Hematopoietic multipotent progenitor cell treated with erythropoietin and hydrocortisone succinate and interleukin-3 and kit ligand, for 4 days (in vitro differentiated cells): ENCODE results near the gene COL4A1.
A peak's percentile ranks its signal among the peaks of the same experiment; 100 is the strongest.

Experiments
- DNase-seq: peaks from one replicate; pipeline ENCODE4 v3.0.0-alpha.2; 2015

The COL4A1 gene

DNA sequence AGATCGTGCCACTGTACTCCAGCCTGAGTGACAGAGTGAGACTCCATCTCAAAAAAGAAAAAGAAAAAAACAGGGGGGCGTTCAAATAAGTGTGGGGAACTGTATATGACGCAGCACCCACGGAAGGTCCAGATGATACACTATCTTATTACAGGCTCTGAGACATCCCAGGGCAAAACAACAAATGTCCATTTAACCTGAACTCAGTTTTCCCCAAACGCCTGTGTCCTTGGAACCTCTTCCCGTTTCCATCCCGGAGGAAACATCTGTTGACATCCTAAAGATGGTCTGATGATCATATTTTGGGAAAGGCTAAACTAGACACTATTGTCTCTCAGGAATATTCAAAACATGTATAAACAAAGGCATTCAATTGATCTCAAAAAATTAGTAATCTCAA is 72.4 kb downstream of the COL4A1 start:
- no peak for DNase-seq

- no peak for DNase-seq
Measured at GRCh38 chr13:110233951-110234280, 73.0 kb downstream of the COL4A1 start.

- no peak for DNase-seq
Measured at GRCh38 chr13:110233181-110233950, 73.6 kb downstream of the COL4A1 start.

DNA sequence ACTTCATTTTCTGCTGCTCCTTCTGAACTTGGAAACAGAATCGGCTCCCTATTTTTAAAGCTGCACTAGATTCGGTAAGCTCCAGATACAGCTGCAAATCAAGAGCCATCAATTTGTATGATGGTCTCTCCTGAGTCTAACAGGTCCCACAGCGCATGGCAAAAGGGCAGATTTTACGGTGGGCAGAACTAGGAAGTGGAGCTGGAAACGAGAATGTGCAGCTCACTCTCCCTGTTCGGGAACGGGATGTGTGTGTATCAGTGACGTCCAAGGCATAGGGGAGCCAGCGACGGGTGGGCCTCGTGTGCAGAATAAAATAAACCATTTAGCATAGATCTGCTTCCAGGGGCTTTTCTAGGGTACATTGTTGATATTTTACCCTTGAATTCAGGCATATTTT is 74.2 kb downstream of the COL4A1 start:
- DNase-seq: no peak

DNA sequence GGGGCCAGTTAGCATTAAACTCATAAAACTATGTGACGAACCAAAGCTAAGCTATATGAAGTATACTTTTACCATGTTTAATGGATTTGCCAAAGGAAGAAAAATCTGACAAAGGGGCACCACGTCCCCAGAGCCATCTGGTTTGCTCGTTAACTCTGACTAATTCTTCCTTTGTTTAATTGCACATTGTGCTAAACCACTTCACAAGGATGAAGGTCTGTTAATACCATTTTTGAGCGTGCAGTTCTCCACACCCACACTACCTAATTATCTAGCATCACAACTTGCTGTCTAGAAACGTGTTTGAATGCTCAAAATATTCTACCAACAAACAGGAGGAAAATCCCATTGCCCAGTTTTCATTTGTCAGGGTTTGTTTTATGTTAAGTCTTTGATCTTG is 74.8 kb downstream of the COL4A1 start:
- DNase-seq: no peak

GRCh38 chr13:110231348-110232047 is 75.5 kb downstream of the COL4A1 start:
- no peak for DNase-seq

- DNase-seq: no peak
Measured at GRCh38 chr13:110230661-110231347, 76.2 kb downstream of the COL4A1 start.

GRCh38 chr13:110229905-110230563 is 76.9 kb downstream of the COL4A1 start:
- DNase-seq: no peak

- no peak for DNase-seq
Measured at GRCh38 chr13:110228936-110229904, 77.7 kb downstream of the COL4A1 start.

DNA sequence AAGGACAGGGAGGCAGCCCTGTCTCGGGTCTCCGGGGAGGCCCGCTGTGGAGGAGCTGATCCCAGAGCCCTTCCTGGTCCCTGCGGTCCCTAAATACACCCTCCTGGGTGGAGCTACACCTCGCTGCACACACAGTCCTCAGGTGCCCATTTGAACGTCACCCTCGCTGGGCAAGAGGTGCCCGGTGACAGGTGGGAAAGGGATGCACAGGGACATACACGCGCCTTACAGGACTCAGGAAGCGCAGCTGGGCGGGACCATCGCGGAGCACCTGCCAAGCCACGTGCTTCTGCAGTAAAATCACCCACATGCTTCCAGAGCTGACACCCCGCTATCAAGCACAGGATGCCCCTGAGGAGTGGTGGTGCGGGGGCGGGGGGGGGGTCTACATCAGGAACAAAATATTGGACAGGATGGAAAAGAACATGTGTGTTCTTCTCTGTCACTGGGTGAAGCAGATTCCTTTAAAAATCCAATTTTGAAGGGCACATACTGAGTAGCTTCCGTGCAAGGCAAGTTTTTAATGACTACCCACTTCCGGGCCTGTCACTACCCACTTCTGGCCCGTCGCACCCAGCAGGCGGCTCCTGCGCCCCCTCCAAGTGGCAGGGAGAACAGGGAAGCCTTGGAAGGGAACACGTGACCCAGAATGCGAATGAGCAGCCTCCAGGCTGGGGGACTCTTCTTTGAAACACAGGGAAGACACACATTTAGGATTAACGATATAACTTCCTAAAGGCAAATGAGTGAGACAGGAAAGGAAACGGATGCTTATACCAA is 78.9 kb downstream of the COL4A1 start:
- no peak for DNase-seq

- DNase-seq: no peak
Measured at GRCh38 chr13:110227416-110227815, 79.5 kb downstream of the COL4A1 start.

GRCh38 chr13:110225609-110226574 is 81.1 kb downstream of the COL4A1 start:
- DNase-seq: peak; percentile 22

GRCh38 chr13:110225003-110225402 is 82.0 kb downstream of the COL4A1 start:
- no peak for DNase-seq

DNA sequence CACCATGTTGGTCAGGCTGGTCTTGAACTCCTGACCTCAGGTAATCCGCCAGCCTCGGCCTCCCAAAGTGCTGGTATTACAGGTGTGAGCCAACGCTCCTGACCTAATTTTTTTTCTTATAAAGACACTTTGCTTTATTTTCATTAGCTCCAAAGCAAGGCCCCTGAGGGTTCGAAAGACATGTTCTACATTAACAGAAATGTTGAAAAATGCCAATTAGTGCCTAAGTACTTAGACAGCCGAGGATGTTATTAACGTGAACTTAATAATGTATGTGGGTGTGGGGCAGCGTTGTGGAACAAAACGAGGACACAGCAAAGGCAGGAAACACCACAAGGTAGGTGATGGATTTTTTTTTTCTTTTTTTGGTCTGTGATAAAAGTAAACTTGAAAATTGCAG is 82.4 kb downstream of the COL4A1 start:
- no peak for DNase-seq

DNA sequence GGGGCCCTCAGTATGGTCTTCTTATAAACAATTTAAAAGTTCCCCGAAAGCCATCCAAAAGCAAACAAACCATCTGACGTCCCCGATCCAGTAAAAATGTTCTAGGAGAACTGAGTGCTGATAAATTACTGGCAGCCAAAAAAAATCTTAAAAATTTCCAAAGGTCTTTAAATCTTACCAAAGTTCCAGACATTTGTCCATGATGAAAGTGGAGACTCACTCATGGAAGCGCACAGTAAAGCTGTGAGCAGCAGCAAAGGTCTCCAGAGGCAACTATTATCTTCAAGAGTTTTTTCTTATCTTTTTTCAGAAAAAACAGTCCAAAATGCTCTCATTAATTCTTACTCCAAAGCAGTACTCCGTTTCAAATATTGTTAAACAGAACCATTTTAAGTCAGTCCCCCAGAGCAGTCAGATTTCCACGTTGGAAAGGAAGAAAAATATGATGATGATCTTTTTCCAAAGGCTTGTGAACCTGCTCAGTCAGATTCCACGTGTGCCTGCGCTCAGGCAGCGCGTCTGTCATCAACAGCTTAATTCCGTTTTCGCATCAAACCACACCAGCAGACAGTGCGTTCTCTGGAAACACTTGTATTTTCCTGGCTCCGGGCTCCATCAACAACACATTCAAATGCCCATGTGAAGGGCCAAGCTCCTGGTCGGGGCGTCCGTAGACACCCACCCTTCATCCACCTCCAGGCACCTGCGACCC is 85.4 kb downstream of the COL4A1 start:
- no peak for DNase-seq

DNA sequence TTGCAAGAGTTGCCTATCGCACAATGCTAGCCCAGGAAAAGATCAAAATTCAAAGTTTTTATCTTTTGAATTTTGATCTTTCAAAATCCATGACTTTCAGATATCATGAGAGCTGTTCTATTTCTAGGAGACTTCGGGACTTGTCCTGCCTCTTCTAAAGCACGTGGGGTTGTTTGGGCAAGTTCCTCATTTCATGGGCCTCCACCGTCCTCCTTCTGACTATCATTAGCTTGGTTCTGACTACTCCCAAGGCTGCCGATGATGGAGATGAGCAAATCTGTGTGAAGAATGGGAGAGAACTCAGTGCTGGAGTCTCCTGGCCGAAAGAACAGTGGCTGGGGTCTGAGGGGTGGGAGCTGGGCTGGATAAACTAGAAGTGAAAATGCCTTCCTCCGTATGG is 86.5 kb downstream of the COL4A1 start:
- DNase-seq: peak; percentile 37

- no peak for DNase-seq
Measured at GRCh38 chr13:110218581-110219201, 88.3 kb downstream of the COL4A1 start.

- DNase-seq: no peak
Measured at GRCh38 chr13:110217811-110218210, 89.1 kb downstream of the COL4A1 start.

DNA sequence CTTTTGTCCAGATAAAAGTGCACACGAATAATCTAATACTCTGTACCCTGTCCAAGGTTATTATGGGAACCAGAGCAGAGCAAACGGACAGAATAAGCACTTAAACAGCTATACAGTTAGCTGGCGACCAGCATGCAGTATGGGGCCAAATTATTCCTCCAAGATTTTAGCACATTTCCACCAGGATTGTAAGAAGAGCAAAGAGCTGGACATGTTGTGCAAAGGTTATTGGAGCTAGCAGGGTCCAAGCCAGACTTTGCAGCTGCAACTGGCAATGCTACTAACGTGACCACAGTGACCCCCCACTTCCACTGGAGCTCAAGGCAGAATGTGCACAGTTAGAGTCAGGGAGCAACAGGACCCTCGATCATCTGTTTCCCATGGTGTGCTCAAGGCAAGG is 89.9 kb downstream of the COL4A1 start:
- DNase-seq: no peak
